ENCODE measurements around the gene BCO2. TPM values are rescaled to one million over a fixed set of nuclear protein-coding genes. Genes with fewer than 3 reads are reported as not detected.
A peak's percentile ranks its signal among the peaks of the same experiment; 100 is the strongest.

The BCO2 gene
- total RNA-seq, 1 donor from 2014 or later, result 1.9 TPM

DNA sequence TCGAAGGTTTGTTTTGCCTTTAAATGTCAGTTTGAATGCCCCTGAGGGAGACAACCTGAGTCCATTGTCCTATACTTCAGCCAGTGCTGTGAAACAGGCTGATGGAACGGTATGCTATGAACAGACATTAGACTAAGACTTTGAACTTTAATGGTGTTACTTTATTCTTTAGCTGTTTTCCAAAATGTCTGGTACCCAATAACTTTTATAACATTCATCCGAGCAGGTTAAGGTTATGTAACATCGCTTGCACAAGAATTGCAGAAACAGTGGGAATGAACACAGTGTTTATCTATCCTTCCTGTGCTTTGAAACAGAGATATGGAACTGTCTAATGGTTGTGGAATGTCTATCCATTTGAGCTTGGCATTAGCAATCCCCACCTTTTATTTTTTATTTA is 38.4 kb downstream of the BCO2 start:
- DNase-seq (ENCODE audit: extremely low read depth, low read depth, low spot score), result no peak

DNA sequence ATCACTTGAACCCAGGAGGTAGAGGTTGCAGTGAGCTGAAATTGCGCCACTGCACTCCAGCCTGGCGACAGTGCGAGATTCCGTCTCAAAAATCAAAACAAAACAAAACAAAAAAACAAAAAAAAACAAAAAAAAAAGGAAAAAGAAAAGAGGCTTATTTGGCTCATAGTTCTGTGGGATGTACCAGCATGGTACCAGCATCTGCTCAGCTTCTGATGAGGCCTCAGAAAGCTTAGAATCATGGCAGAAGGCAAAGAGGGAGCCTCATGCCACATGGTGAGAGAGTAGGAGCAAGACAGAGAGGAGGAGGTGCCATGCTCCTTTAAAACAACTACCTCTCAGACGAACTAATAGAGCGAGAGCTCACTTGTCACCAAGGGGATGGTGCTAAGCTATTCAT is 40.3 kb downstream of the BCO2 start:
- no peak for DNase-seq (ENCODE audit: extremely low read depth, low read depth, low spot score)

DNA sequence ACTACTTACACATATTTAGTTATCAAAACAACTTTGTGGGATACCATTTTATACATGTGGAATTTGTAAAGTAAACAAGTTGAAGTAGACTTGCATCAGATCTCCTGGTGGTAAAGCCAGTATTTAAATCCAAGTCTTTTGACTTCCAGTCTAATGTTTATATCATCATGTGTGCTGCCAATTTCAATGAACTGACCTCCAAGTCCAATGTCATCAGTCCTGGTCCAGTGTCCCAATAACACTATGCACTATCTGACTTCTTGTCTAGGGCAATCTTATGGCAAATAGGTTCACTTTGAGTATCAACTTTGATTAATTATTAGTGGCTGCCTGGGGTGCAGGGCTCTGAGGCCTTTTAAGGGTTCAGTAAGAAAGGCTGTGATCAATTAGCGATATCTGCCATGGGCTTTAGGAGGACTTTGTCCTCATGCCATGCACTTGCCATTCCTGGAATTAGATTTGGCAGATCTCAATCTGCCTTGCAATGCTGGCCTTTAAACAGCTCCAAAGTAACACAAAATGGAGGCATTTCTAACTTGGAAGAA is 41.3 kb downstream of the BCO2 start:
- DNase-seq (ENCODE audit: extremely low read depth, low read depth, low spot score), result no peak

DNA sequence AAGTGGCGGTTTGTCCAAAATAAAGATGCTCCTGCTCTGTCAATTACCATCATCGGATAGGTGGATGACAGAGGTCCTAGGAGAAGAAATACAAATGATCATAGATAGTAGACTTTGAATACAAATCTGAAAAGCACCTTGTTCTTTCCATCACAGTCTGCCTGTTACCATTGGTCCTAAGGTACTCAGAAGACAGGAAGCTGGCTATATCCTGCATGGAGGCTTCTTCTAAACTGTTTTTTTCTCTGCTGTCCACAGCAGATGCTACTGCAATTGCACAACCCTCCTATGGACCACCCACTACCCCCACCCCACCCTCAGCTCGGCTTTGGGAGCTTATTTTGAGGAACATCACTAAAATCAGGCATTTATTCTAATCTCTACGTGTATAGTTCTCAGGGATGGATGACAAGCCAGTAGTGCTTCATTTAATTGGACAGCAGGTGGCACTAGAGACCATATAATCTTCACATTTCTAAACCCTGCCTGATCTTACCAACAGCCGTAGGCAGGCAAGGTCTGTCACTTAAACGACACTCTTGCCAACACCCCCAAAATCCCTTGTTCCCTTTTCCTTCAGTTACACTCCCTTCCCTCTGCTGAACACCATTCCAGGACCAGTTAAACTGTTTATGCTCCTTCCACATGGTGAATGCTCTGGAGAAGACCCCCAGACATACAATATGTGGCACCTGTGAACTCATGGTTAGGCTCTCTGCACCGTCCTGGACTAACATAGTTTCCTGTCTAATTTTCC is 44.3 kb downstream of the BCO2 start:
- peak; percentile 80 for DNase-seq (ENCODE audit: extremely low read depth, low read depth, low spot score)

DNA sequence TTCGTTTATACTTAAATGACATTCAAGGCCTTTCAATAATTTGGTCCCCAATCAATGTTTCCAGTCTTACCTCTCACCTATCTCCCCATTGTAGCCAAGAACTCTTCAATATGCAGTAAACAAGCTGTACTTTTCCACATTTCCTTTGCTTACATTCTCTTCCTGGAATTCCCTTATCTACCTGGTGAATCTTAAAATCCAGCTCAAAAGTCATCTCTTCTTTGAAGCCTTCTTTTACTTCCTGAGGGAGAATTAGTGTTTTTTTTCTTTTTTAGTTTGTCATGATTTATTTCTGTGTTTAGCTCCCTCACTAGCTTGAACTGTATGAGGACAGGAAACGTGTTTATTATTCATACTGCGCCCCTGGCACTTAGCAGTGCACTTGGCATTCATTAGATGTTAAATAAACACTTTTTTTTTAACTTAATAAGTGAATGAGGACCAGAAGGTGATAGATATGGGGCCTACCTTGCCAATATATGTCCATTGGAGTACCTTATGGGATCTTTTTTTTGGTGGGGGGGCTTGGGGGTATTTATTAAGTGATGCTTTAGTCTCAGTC is 46.0 kb downstream of the BCO2 start:
- no peak for DNase-seq (ENCODE audit: extremely low read depth, low read depth, low spot score)

DNA sequence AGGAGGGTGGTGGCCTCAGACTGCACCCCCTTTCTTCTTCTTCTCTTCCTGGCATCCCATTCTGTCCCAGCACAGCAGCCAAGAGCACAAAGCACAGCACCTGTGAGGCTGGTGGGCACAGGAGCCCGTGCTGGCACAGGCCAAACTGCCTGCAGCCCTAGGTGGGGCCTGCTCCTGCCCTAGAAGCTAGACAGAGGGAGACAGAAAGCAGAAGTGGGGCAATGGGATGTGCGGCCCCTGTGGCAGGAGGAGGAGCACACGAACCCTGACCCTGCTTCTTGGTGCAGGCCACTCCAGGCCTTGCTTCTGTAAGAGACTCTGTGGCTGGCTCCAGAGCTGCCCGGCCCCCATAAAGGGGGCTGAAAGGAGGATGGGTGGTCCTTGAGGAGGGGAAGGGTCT is 47.0 kb downstream of the BCO2 start:
- DNase-seq (ENCODE audit: extremely low read depth, low read depth, low spot score), result no peak

DNA sequence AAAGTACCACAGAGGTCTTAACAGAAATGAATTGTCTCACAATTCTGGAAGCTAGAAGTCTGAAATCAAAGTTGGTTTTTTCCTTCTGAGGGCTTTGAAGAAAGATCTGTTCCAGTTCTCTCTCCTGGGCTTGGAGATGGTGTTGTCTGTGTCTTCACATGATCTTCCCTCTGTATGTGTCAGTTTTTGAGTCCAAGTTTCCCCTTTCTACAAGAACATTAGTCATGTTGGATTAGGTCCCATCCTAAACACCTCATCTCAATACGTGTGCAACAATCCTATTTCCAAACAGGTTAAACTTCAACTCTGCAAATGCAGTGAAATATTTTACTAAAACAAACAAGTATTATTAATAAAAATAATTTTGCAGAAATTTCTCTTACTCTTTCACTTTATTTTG is 47.8 kb downstream of the BCO2 start:
- DNase-seq (ENCODE audit: extremely low read depth, low read depth, low spot score), result no peak

DNA sequence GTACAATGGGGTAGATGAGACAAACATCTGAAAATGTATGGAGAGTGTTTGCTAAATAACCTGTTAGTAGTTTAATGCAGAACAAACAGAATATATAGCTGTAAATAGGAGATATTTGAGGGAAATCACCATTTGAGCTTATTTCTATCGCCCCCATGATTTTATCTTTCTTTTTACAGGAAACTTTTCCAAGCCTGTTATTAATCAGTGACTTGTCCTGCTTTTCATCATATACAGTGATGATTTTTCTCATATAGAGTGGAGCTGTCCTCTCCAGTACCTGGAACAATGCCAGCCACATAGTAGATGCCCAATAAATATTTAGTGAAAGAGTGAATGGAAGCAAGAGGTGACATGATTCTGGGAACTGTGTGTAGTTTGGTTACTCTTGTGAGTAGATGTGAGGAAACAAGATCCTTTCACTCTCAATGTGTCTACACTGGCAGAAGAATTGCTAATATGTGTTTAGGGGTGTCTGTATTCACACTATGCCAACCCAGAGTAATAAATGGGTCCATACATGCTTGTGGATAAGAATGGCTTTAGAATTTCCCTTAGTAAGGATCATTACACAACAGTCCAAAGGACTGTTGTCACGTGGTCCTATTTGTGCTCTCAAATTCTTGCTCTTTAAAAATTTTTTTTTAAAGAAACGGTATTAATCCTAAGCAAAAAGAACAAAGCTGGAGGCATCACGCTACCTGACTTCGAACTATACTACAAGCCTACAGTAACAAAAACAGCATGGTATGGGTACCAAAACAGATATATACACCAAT is 48.6 kb downstream of the BCO2 start:
- DNase-seq (ENCODE audit: extremely low read depth, low read depth, low spot score), result no peak

DNA sequence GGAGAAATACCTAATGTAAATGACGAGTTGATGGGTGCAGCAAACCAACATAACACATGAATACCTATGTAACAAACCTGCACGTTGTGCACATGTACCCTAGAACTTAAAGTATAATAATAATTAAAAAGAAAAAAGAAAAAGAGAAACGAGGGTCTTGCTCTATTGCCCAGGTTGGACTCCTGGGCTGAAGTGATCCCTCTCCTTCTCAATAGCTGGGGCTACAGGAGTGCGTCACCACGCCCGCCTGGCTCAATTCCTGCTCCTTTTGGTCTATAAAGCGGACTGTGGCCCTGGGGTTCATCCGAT is 50.4 kb downstream of the BCO2 start:
- no peak for DNase-seq (ENCODE audit: extremely low read depth, low read depth, low spot score)

DNA sequence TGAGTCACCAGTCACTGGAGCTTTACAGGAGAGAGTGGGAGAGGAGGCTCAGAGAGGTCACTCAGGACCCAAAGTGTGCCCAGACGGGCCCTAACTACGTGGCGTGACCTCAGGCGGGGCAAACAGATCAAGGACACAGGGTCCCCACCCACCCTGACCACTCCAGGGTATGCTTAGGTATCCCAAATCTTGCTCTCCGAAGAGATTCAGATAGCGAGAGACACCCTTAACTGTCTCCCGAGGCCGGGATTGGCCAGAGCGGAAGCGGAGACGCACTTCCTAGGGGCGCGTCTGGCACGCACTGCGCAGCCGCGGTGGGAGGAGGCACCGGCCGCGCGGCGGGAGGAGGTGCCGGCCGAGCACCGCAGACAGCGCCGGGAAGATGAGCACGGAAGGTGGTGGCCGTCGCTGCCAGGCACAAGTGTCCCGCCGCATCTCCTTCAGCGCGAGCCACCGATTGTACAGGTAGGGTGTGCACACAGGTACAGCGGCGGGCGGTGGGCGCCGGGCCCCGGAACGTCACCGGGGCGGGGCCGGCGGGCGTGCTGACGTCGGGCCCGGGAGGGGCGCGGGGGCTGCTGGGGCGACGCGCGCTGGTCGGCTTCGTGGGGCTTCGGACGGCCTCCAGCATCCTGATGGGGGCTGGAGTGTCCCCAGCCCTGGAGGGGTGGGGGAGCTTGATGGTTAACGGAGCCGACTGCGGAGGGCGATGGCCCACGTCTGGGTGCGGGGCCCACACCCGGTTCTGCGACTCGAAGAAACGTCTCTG is 50.9 kb downstream of the BCO2 start, which contains the start of gene PTS:
Gene PTS (plus strand): TSS at position 367 of the 769 bp plus-strand sequence. CDS start 16 bp downstream, at position 383.
- peak; percentile 36 for DNase-seq (ENCODE audit: extremely low read depth, low read depth, low spot score)

DNA sequence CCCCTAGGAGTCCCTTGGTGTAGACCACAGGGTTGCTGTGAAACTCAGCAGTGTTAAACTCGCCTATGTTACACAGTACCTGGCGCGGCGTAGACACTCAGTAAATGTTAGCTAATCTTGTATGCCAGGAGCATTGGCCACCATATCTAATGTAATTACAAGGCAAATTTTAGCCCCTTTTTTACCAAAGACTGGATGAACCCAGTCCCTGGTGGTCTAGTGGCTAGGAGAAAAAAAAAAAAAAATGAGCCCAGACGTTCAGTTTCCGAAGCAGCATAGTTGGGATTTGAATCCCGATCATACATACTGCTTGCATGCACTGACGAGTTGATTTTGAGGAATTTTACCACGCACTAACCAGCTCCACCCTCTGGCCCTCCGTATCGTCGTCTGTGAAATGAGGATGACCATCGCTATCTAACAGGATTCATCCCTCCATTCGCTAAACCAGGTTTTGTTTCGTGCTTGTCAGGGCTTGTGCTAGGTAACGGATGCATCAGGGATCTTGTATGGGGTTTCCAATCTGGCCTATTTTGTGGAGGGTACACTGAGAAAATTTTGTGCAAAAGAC is 51.6 kb downstream of the BCO2 start:
- DNase-seq (ENCODE audit: extremely low read depth, low read depth, low spot score), result no peak

DNA sequence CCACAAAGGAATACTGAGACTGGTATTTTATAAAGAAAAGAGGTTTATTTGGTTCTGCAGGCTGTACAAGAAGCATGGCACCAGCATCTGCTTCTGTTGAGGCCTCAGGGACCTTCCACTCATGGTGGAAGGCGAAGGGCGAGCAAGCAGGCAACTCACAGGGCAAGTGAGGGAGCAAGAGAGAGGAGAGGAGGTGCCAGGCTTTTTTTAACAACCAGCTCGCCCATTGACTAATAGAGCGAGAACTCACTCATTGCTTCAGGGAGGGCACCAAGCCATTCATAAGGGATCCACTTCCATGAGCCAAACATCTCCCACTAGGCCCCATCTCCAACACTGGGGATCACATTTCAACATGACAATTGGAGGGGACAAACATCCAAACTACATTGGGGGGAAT is 52.2 kb downstream of the BCO2 start:
- DNase-seq (ENCODE audit: extremely low read depth, low read depth, low spot score), result no peak

DNA sequence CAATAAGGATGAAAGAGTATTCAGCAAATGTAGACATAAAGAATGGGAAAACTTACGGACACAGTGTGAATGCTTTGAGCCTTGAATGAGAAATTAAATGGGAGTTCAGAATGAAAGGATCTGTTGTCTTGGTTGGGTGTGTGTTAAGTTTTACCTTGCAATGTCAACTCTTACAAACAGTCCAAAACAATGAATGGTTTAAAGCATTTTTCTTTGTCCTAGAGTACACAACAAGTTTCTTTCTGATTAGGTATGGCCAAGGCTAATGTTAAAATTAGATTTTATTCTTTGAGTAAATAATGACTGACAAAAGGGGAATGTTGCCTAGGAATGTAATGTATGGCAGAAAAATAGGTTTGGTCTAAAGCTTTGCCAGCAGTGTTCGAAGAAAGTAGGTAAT is 53.4 kb downstream of the BCO2 start:
- DNase-seq (ENCODE audit: extremely low read depth, low read depth, low spot score), result no peak

DNA sequence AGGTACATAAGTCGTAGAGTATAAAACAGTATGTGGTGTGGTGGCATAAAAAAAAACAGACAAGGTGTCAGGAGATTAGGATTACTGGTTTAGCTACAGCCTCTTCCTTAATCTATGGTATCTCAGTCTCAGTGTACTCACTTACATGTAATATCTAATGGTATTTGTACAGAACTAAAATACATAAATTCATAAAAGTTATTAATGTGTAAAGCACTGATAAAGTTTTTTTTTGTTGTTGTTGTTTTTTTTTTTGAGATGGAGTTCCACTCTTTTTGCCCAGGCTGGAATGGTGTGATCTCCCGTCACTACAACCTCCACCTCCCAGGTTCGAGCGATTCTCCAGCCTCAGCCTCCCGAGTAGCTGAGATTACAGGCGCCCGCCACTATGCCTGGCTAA is 53.8 kb downstream of the BCO2 start:
- no peak for DNase-seq (ENCODE audit: extremely low read depth, low read depth, low spot score)

DNA sequence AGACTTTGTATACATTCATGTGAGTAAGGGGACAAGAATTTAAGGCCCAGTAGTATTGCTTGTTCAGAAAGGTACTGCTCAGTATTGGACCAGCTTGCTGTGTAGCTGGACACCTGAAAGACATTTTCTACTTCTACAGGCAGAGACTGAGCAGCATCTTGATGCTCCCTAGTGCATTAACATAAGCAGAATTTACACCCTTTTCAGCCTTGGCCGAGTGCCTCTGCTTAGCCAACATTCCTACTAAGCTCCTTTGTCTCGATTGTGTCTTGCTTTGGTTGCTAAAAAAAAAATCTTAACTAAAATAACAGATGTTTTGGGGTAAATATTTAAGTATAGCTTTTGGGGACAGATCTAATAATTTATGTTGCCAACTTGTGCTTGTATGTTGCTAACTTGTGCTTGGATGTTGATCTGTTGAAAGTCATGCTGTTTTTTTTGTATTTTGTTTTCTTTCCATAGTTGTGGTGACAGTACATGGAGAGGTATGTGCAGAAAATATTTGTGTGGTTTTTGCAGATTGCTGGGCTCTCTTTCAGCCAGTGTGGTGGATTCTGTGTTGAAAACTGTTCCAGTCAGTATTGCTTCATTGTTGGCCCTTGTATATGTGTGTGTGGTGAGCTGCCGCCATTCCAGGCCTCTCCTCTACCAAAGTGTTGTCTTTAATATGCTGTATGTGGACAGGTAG is 54.6 kb downstream of the BCO2 start:
- DNase-seq (ENCODE audit: extremely low read depth, low read depth, low spot score), result no peak

DNA sequence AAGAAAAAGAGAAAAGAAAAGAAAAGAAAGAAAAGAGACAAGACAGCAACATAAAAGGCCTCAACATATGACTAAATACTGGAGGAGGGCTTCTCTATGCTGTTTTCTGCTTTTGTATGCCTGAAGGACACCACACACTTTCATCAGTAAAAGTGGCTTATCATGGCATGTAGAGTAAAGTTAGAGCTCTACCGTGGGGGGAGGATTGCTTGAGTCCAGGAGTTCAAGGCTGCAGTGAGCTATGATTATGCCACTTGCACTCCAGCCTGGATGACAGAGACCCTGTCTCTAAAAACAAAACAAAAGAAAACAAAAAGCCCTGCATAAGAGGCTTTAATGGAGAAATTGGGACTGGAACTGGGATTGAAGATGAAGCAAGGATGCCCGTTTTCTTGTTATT is 56.6 kb downstream of the BCO2 start:
- DNase-seq (ENCODE audit: extremely low read depth, low read depth, low spot score), result no peak

DNA sequence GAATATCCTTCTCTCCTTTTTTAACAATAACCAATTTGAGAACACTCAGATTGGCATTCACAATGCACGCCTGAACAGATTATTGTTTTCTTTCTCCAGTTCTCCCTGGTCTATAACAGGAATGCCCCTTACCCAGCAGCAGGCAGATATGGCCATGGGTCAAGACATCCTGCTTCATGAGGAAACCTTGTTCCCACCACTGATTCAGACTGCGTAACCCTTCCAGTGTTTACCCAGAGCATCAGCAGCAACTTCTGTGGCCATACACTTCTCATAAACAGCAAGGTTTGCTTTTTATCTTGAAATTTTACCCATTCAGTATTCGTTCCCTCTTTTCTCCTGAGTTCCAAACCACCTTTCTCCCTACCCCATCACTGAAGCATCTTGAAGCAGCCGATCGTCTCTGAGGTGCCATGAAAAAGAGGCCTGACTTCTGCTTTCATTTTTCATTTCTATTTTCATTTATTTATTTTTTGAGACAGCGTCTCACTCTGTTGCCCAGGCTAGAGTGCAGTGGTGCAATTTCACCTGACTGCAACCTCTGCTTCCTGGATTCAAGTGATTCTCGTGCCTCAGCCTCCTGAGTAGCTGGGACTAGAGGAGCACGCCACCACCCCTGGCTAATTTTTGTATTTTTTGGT is 60.6 kb downstream of the BCO2 start:
- DNase-seq (ENCODE audit: extremely low read depth, low read depth, low spot score), result no peak

DNA sequence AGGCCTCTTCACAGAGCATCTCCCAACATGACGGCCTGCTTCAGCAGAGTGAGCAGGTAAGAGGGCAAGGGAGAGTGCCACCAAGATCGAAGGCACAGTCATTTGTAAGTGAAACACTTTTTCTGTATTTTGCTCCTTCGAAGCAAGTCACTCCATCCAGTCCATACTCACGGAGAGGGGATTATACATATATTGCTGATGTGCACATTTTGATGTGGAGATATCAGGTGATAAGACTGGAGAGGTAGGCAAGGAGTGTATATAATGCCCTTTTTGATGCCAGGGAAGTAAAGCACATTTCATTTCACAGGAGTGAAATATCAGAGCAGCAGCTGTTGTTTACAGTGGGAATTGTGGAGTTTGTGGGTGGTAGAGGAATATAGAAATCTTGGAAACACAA is 62.1 kb downstream of the BCO2 start:
- no peak for DNase-seq (ENCODE audit: extremely low read depth, low read depth, low spot score)

DNA sequence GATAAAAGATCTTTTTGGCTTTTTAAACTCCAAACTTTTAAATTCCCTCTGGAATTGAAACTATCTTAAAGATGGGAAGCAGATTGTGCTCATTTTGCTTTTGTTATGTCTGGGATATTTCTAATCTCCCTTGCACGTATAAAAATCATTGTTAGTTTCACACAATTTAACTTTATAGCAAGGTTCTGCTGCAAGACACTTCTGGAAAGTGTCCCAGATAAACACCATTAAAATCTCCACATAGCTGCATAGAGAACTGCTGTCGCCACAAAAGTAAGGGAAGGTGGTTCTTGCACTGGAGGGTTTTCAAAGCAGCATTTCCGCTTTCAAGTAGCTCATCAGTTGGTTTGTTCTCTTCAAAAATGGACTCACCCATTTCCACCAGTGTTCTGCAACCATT is 62.7 kb downstream of the BCO2 start:
- DNase-seq (ENCODE audit: extremely low read depth, low read depth, low spot score), result no peak

DNA sequence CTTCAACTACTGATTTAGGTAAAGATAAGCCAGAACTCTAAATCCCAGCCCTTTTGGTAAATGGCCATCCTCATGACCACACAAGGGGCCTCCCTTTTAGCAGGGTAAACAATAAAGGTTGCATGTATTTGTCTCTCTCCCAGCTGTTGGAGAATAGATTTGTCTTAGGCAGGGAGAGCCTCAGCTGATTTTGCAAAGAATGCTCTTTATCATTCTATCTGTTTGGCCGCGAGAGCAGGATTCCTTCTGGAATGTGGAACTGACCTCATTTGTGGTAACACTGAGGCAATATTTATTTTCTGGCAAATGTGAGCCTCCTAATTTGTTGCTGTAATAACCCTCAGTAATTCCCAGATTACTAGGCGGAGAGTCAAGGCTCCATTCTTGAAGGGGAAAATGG is 66.2 kb downstream of the BCO2 start:
- no peak for DNase-seq (ENCODE audit: extremely low read depth, low read depth, low spot score)
